Measurements from ENCODE around the gene SPECC1L. TPM values are rescaled to one million over a fixed set of nuclear protein-coding genes. Genes with fewer than 3 reads are reported as not detected.
"Not testable (repeated sequence)": the region's sequence is repeated elsewhere in the genome, so short reads cannot be mapped to it uniquely, and the experiment has no call there.

SPECC1L gene
- total RNA-seq, 4 donors from 2014 or later, result 42.2 to 45.1 (median 43.6) TPM

DNA sequence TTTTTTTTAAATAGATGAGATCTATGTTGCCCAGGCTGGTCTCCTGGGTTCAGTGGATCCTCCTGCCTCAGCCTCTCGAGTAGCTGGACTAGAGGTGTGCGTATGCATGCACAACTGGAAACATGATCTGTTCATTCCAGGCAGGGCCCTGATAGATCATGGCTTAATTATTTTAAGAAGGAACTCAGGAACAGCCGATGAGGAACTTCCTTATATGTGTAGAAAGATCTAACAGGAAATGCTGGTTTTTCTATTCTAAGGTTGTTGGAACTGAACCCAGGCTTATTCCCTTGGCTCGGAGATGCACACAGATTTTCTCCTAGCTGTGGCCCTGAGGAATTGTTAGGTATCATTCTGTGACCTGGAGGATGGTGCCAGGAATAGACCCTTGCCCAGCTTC lies 32.4 kb downstream of the SPECC1L start:
- Histone ChIP-seq H3K27me3 (no peaks in the 10 kb centered on the region), H3K4me1 (peaks cover 0 to 59% (median 29%) of the 10 kb centered on the region in 4 donors), H3K4me3 (no peak overlapping the region), H3K36me3 (peaks cover 0 to 26% (median 0%) of the 10 kb centered on the region in 3 donors), H3K9me3 (peaks cover 0 to 6% (median 0%) of the 10 kb centered on the region in 4 donors), H3K27ac (peak overlapping the region in 3 of 4 donors; percentile 39 to 50 (median 46))
- no peak for TF ChIP-seq EP300 (IDR thresholded peaks at IDR 0.05)
- TF ChIP-seq POLR2A (IDR thresholded peaks at IDR 0.05), result no peak
- TF ChIP-seq, protein P1, sequence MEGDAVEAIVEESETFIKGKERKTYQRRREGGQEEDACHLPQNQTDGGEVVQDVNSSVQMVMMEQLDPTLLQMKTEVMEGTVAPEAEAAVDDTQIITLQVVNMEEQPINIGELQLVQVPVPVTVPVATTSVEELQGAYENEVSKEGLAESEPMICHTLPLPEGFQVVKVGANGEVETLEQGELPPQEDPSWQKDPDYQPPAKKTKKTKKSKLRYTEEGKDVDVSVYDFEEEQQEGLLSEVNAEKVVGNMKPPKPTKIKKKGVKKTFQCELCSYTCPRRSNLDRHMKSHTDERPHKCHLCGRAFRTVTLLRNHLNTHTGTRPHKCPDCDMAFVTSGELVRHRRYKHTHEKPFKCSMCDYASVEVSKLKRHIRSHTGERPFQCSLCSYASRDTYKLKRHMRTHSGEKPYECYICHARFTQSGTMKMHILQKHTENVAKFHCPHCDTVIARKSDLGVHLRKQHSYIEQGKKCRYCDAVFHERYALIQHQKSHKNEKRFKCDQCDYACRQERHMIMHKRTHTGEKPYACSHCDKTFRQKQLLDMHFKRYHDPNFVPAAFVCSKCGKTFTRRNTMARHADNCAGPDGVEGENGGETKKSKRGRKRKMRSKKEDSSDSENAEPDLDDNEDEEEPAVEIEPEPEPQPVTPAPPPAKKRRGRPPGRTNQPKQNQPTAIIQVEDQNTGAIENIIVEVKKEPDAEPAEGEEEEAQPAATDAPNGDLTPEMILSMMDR (IDR thresholded peaks at IDR 0.05), result no peak
- DNase-seq (ENCODE audit: low spot score in 2 of 2), result no peak
- WGBS, 2 donors, result 44 to 49% methylated on average over 4 of the region's 4 CpGs

DNA sequence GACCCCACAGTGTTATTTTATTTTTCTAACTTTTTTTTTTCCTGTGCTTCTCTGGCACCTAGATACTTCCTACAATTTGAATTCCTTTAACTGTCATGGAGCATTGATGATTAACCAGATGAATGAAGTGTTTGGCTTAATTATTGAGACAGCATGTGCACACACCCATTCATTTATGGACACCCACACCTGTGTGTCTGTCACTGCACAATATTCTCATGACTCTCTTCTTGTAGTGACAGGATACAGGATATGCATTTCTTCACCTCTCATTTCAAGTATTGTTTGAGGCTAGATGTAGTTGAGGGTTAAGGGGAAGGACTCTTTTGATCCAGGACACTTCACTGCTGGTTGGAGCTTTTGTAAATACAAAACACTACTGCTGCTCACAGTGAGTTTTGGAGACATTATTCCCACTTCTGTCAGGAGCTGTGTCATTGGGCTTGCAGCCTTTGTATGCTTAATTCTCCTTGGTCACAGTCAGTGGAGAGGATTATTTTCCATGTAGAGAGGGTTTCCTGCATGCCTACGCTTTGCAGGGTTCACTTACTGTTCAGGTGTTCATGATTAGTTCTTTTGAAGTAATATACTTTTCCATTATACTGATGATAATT lies 33.5 kb downstream of the SPECC1L start:
- H3K4me3 ChIP-seq, result no peak overlapping the region
- peaks cover 0 to 6% (median 0%) of the 10 kb centered on the region in 4 donors for H3K9me3 ChIP-seq
- H3K27me3 ChIP-seq, result no peaks in the 10 kb centered on the region
- DNase-seq (ENCODE audit: low spot score in 2 of 2), result no peak
- H3K36me3 ChIP-seq, result peaks cover 0 to 28% (median 0%) of the 10 kb centered on the region in 3 donors
- peaks cover 0 to 53% (median 29%) of the 10 kb centered on the region in 4 donors for H3K4me1 ChIP-seq
- no peak overlapping the region for H3K27ac ChIP-seq
- 84 to 96% methylated on average over 1 of the region's 1 CpG for WGBS, 2 donors
- TF ChIP-seq, protein P1 (IDR thresholded peaks at IDR 0.05), result no peak
- no peak for TF ChIP-seq POLR2A (IDR thresholded peaks at IDR 0.05)
- TF ChIP-seq EP300 (IDR thresholded peaks at IDR 0.05), result no peak

DNA sequence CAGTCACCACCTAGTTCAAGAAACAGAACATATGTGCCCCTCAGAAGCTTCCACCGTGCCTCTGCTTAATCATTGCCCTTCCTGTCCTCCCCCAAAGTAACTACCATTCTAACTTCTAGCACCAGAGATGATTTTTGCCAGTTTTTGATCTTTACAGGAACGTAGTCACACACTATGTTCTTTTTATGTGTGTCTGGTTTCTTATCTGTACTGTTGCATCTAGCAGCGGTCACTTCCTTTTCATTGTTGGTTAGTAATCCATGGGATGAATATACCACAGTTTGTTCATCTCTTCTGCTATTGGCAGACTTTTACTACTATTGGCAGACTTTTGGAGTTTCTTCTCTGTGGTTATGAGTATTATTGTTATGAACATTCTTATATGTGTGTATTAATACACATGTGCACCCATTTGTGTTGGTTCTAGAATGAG lies 34.6 kb downstream of the SPECC1L start:
- TF ChIP-seq EP300 (IDR thresholded peaks at IDR 0.05) (no peak), POLR2A (IDR thresholded peaks at IDR 0.05) (no peak)
- TF ChIP-seq, protein P1 (IDR thresholded peaks at IDR 0.05), result no peak
- DNase-seq (ENCODE audit: low spot score in 2 of 2), result no peak
- Histone ChIP-seq H3K27ac (no peak overlapping the region), H3K36me3 (peaks cover 0 to 38% (median 0%) of the 10 kb centered on the region in 3 donors), H3K27me3 (no peaks in the 10 kb centered on the region), H3K9me3 (peaks cover 0 to 6% (median 0%) of the 10 kb centered on the region in 4 donors), H3K4me3 (no peak overlapping the region), H3K4me1 (peaks cover 0 to 49% (median 29%) of the 10 kb centered on the region in 4 donors)
- 83 to 86% methylated on average over 3 of the region's 3 CpGs for WGBS, 2 donors

DNA sequence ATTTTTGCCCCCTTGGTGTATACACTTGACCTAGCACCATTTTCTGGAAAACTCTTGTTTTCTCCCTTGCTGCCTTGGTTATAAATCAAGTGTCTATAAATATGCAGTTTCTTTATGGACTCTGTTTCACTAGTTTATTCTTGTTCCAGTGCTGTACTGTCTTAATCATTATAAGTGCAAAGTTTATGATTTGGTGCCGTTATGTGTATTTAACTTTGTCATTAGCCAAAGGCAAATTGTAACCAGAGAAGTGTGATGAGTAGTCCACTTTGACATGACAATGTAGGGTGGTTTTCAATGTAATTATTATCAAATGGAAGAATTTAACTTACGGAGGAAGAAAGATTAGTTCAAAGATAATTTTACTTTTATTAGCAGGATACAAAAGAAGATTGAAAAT lies 40.3 kb downstream of the SPECC1L start:
- Histone ChIP-seq H3K27ac (no peak overlapping the region), H3K4me3 (no peak overlapping the region), H3K9me3 (peaks cover 0 to 4% (median 0%) of the 10 kb centered on the region in 4 donors), H3K4me1 (peaks cover 0 to 13% (median 0%) of the 10 kb centered on the region in 4 donors), H3K36me3 (peaks cover 0 to 56% (median 0%) of the 10 kb centered on the region in 3 donors), H3K27me3 (no peaks in the 10 kb centered on the region)
- no peak for DNase-seq (ENCODE audit: low spot score in 2 of 2)
- 85% methylated on average over 2 of the region's 2 CpGs for WGBS, 2 donors
- TF ChIP-seq, protein P1 (IDR thresholded peaks at IDR 0.05), result no peak
- no peak for TF ChIP-seq POLR2A (IDR thresholded peaks at IDR 0.05)

DNA sequence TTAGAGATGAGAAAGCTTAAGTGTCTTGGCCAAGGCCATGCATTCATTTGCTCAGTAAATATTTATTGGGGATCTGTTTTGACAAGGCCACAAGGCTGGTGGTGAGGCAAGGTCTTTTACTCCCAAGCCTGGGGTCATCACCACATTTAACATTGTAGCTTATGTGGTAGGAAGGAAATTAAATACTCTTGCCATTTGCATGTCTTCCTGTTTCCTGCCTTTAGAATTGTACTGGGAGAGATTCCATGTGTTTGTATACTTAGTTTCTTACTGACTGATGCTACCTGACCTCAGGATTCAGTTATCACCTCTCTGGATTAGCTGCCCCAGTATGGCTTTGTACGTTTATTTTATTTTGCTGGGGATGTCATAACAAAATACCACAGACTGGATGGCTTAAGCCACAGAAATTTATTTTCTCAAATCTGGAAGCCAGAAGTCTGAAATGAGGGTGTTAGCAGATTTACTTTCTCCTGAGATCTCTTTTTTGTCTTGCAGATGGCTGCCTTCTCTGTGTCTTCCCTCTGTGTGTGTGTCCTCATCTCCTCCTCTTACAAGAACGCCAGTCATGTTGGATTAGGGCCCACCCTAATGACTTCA lies 44.8 kb downstream of the SPECC1L start:
- DNase-seq (ENCODE audit: low spot score in 2 of 2), result no peak
- Histone ChIP-seq H3K9me3 (no peaks in the 10 kb centered on the region), H3K4me3 (no peak overlapping the region), H3K36me3 (peaks cover 0 to 56% (median 0%) of the 10 kb centered on the region in 3 donors), H3K27ac (no peak overlapping the region), H3K27me3 (no peaks in the 10 kb centered on the region), H3K4me1 (peaks cover 0 to 7% (median 0%) of the 10 kb centered on the region in 4 donors)
- 62 to 73% methylated on average over 2 of the region's 2 CpGs for WGBS, 2 donors
- no peak for TF ChIP-seq POLR2A (IDR thresholded peaks at IDR 0.05)
- no peak for TF ChIP-seq EP300 (IDR thresholded peaks at IDR 0.05)
- TF ChIP-seq, protein P1 (IDR thresholded peaks at IDR 0.05), result no peak

DNA sequence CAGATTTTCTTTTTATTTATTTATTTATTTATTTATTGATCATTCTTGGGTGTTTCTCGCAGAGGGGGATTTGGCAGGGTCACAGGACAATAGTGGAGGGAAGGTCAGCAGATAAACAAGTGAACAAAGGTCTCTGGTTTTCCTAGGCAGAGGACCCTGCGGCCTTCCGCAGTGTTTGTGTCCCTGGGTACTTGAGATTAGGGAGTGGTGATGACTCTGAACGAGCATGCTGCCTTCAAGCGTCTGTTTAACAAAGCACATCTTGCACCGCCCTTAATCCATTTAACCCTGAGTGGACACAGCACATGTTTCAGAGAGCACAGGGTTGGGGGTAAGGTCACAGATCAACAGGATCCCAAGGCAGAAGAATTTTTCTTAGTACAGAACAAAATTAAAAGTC lies 45.6 kb downstream of the SPECC1L start:
- H3K27ac ChIP-seq; H3K4me3 ChIP-seq; H3K27me3 ChIP-seq; DNase-seq (ENCODE audit: low spot score in 2 of 2); H3K9me3 ChIP-seq; H3K4me1 ChIP-seq: not testable (repeated sequence)
- H3K36me3 ChIP-seq, result peaks cover 0 to 63% (median 0%) of the 10 kb centered on the region in 3 donors
- 57 to 65% methylated on average over 6 of the region's 6 CpGs for WGBS, 2 donors

DNA sequence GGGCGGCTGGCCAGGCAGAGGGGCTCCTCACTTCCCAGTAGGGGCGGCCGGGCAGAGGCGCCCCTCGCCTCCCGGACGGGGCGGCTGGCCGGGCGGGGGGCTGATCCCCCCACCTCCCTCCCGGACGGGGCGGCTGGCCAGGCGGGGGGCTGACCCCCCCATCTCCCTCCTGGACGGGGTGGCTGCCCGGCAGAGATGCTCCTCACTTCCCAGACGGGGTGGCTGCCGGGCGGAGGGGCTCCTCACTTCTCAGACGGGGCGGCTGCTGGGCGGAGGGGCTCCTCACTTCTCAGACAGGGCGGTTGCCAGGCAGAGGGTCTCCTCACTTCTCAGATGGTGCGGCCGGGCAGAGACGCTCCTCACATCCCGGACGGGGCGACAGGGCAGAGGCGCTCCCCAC lies 46.9 kb downstream of the SPECC1L start:
- not testable (repeated sequence) for H3K4me1 ChIP-seq; H3K27me3 ChIP-seq; DNase-seq (ENCODE audit: low spot score in 2 of 2); H3K27ac ChIP-seq; H3K4me3 ChIP-seq; H3K9me3 ChIP-seq
- WGBS, 2 donors, result 91 to 100% methylated on average over 11 to 12 of the region's 30 CpGs
- H3K36me3 ChIP-seq, result peaks cover 0 to 75% (median 0%) of the 10 kb centered on the region in 3 donors

Data from tibial nerve (tissue), 4 donors.